Esophagus squamous epithelium (tissue), 5 donors: ENCODE data around the gene KRTAP5-5. TPM values are rescaled to one million over a fixed set of nuclear protein-coding genes. Genes with fewer than 3 reads are reported as not detected.

Experiments
- DNase-seq: peaks from one replicate; lab custom pipeline; 2025; lab: John Stamatoyannopoulos, UW
- H3K27ac ChIP-seq, 4 donors: fragments of 200-600 bp; sonication (generic); one replicate each; pipeline ENCODE4 v1.5.1; 2016 to 2019; ENCODE audit warnings: mild to moderate bottlenecking in 1 of 4
- H3K27me3 ChIP-seq, 4 donors: fragments of 200-600 bp; sonication (generic); 1 replicate in 3 of 4; 2 replicates in 1 of 4; pipeline versions ENCODE4 v1.5.1 to v1.6.0; 2017 to 2021; ENCODE audit warnings: antibody characterized with exemption in 1 of 4
- H3K36me3 ChIP-seq, 3 donors: fragments of 200-600 bp; sonication (generic); one replicate each; pipeline ENCODE4 v1.5.1; 2016 to 2019
- H3K4me1 ChIP-seq, 3 donors: fragments of 200-600 bp; sonication (generic); one replicate each; pipeline ENCODE4 v1.5.1; 2017 to 2019
- H3K4me3 ChIP-seq, 4 donors: fragments of 200-600 bp; sonication (generic); 1 replicate in 3 of 4; 2 replicates in 1 of 4; pipeline ENCODE4 v1.5.1; 2016 to 2019; ENCODE audit warnings: mild to moderate bottlenecking in 2 of 4, moderate library complexity in 1 of 4
- H3K9me3 ChIP-seq, 3 donors: fragments of 200-600 bp; sonication (generic); one replicate each; pipeline ENCODE4 v1.5.1; 2016 to 2019
- POLR2A ChIP-seq, 4 donors: fragments of 450-650 bp; IDR thresholded peaks; one replicate each; pipeline ENCODE4 v1.6.1; 2017; ENCODE audit warnings: antibody characterized with exemption in 4 of 4, mild to moderate bottlenecking in 4 of 4, moderate library complexity in 3 of 4
- WGBS, 2 donors: methylation state at CpG; one replicate each; pipeline ENCODE4 v1.1.5; 2018; 5-methylcytosine and 5-hydroxymethylcytosine counted together
- intact Hi-C: fragments of 100-400 bp; cut with DNase I; formaldehyde crosslinking; loops from one replicate; pipeline ENCODE4 v1.15.0; 2022
- total RNA-seq, 4 donors: library from RNA; depleted of rRNA; stranded (reverse); fragments of >200 nt; gene quantifications; one replicate each; pipeline ENCODE4 v1.1.0, GENCODE V29; 2016
- TF ChIP-seq, protein P1 (sequence below), 6 experiments: fragments of 450-650 bp in 4 of 6; fragments of 200-600 bp in 2 of 6; sonication (generic) in 2 of 6; IDR thresholded peaks; one replicate each; pipeline ENCODE4 v1.5.1; 2016 to 2019; ENCODE audit warnings: antibody characterized with exemption in 6 of 6, mild to moderate bottlenecking in 4 of 6, moderate library complexity in 4 of 6
- donor health status: DM: yes; HTN: yes; CAD: no.

KRTAP5-5 gene
- total RNA-seq, 4 donors from 2014 or later: not detected

DNA sequence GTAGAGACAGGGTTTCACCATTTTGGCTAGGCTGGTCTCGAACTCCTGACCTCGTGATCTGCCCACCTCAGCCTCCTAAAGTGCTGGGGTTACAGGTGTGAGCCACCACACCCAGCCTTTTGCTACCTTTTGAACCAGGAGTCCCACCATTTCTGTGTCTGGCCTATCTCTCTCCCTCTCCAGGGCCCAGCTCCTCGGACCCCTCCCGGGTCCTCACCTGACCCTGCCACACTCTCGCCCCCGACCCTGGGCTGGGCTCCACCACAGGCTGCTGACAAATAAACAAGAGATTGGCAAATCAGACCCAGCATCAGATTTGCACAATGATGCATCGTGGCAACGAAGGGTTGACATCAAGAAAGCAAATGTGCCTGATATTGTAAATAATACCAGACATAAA is 8.8 kb downstream of the KRTAP5-5 start:
- Histone ChIP-seq H3K36me3 (no peaks in the 10 kb centered on the region), H3K9me3 (no peaks in the 10 kb centered on the region), H3K4me3 (no peak overlapping the region), H3K27ac (no peak overlapping the region), H3K27me3 (peaks cover 0 to 87% (median 0%) of the 10 kb centered on the region in 4 donors), H3K4me1 (peaks cover 0 to 13% (median 0%) of the 10 kb centered on the region in 3 donors)
- TF ChIP-seq, protein P1, sequence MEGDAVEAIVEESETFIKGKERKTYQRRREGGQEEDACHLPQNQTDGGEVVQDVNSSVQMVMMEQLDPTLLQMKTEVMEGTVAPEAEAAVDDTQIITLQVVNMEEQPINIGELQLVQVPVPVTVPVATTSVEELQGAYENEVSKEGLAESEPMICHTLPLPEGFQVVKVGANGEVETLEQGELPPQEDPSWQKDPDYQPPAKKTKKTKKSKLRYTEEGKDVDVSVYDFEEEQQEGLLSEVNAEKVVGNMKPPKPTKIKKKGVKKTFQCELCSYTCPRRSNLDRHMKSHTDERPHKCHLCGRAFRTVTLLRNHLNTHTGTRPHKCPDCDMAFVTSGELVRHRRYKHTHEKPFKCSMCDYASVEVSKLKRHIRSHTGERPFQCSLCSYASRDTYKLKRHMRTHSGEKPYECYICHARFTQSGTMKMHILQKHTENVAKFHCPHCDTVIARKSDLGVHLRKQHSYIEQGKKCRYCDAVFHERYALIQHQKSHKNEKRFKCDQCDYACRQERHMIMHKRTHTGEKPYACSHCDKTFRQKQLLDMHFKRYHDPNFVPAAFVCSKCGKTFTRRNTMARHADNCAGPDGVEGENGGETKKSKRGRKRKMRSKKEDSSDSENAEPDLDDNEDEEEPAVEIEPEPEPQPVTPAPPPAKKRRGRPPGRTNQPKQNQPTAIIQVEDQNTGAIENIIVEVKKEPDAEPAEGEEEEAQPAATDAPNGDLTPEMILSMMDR (IDR thresholded peaks at IDR 0.05): no peak
- no peak for TF ChIP-seq POLR2A (IDR thresholded peaks at IDR 0.05)
- WGBS, 2 donors: 76 to 81% methylated on average over 3 to 8 of the region's 8 CpGs
- no peak for DNase-seq
- intact Hi-C loops: no loop called here

DNA sequence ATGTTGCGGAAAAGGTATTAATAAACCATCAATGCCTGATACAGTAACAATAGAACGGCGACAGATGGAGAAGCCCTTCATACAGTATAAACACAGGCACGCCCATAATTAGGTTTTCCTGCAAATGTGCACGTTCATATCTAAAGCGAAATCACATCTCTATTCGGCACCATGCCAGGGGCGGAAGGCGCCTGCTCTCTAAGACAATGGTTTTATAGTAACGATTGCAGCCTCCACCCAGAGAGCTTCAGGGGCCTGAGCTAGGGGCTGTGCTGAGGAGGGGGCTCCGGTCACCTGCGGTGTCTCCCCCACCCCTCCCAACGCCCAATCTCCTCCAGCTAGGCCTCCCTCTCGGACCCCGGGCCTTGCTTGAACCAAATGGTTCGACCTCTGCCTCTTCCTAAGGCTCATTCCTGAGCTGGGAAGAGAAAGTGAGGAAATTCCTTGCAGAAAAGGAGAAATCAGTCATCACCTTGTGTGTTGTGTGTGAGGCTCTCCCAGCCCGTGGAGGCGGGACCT is 9.6 kb downstream of the KRTAP5-5 start:
- Histone ChIP-seq H3K9me3 (no peaks in the 10 kb centered on the region), H3K4me3 (peak overlapping the region in 1 of 4 donors; percentile 10), H3K27ac (no peak overlapping the region), H3K36me3 (no peaks in the 10 kb centered on the region), H3K27me3 (peaks cover 0 to 84% (median 0%) of the 10 kb centered on the region in 4 donors), H3K4me1 (peaks cover 0 to 13% (median 0%) of the 10 kb centered on the region in 3 donors)
- intact Hi-C loops: no loop called here
- no peak for DNase-seq
- TF ChIP-seq, protein P1 (IDR thresholded peaks at IDR 0.05): no peak
- no peak for TF ChIP-seq POLR2A (IDR thresholded peaks at IDR 0.05)
- WGBS, 2 donors: 20 to 37% methylated on average over 12 to 18 of the region's 18 CpGs

DNA sequence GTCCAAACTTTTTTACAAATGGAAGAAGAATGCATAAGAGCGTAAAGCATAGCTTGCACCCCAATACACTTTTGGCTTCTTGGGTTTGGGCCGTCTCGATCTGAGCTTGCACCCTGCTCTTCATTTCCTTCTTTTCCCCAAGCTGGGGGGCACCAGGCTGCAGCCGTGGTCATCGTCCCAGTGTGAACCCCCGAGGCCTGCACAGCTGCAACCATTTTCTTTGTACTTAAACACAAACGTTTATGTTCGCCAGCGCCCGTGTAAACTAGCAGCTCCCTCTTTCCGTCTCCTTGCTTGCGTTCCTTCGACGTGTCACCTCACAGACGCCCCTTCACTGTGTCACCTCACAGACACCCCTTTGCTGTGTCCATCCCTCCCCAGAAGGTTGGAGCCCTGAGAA is 10.1 kb downstream of the KRTAP5-5 start:
- DNase-seq: no peak
- WGBS, 2 donors: 43 to 47% methylated on average over 14 to 15 of the region's 15 CpGs
- H3K27ac ChIP-seq: no peak overlapping the region
- no peak overlapping the region for H3K4me3 ChIP-seq
- intact Hi-C loops: no loop called here
- H3K4me1 ChIP-seq: peaks cover 0 to 13% (median 0%) of the 10 kb centered on the region in 3 donors
- peaks cover 0 to 83% (median 0%) of the 10 kb centered on the region in 4 donors for H3K27me3 ChIP-seq
- TF ChIP-seq POLR2A (IDR thresholded peaks at IDR 0.05): no peak
- TF ChIP-seq, protein P1 (IDR thresholded peaks at IDR 0.05): no peak
- H3K9me3 ChIP-seq: no peaks in the 10 kb centered on the region
- no peaks in the 10 kb centered on the region for H3K36me3 ChIP-seq

DNA sequence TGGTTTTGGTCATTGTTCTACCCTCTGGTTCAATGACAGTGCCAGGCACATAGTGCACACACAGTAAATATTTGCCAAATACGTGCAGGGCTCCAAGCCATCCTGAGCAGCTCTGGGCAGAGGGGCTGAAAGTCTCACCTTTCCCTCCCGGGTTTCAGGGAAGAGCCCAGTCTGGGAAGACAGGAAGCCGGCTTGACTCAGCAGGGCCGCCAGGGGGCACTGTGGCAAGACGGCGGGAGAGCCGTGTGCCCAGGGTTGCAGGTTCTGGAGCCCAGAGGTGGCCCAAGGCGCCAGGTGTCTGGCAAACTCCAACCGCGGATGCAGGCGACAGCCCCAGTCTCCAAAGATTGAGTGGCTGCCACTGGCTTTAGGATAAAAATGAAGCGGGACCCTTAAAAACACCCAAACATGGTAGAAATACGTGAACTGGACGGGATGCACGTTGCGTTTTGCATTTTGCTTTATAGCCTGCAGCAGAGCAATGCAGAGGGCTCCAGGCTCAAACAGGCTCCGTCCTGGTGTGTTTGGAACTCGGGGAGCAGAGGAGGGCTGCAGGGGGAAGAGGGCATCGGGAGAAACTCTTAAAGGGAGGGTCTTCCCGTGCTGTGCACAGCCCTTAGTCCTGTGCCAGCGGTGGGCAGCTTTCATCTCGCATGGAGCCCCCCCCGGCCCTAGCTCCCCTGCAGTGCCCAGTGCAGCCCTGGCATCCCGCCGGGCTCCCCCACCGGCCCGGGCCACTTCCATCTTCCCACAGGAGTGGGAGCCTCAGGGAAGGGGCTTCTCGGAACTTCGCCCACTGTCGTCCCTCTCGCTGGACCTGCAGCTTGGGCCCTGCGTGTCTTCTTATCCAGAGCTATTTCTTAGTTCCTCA is 10.7 kb downstream of the KRTAP5-5 start:
- no peak for DNase-seq
- no peaks in the 10 kb centered on the region for H3K9me3 ChIP-seq
- H3K27me3 ChIP-seq: peaks cover 0 to 85% (median 0%) of the 10 kb centered on the region in 4 donors
- intact Hi-C loops: no loop called here
- no peak overlapping the region for H3K4me3 ChIP-seq
- 56 to 67% methylated on average over 18 to 21 of the region's 32 CpGs for WGBS, 2 donors
- H3K27ac ChIP-seq: no peak overlapping the region
- TF ChIP-seq, protein P1 (IDR thresholded peaks at IDR 0.05): peak; percentile 29 to 76 (median 66)
- TF ChIP-seq POLR2A (IDR thresholded peaks at IDR 0.05): no peak
- H3K4me1 ChIP-seq: peaks cover 0 to 13% (median 0%) of the 10 kb centered on the region in 3 donors
- no peaks in the 10 kb centered on the region for H3K36me3 ChIP-seq

GRCh38 chr11:1641096-1641495 is 11.5 kb downstream of the KRTAP5-5 start:
- Histone ChIP-seq H3K27ac (no peak overlapping the region), H3K36me3 (no peaks in the 10 kb centered on the region), H3K4me3 (no peak overlapping the region), H3K9me3 (no peaks in the 10 kb centered on the region), H3K4me1 (peaks cover 0 to 13% (median 0%) of the 10 kb centered on the region in 3 donors), H3K27me3 (peaks cover 0 to 82% (median 0%) of the 10 kb centered on the region in 4 donors)
- DNase-seq: no peak
- intact Hi-C loops: no loop called here
- 73 to 100% methylated on average over 2 to 6 of the region's 15 CpGs for WGBS, 2 donors
- TF ChIP-seq, protein P1 (IDR thresholded peaks at IDR 0.05): no peak
- TF ChIP-seq POLR2A (IDR thresholded peaks at IDR 0.05): no peak
